IMR-90 (cell line): ENCODE measurements around the gene ADISSP. TPM values are rescaled to one million over a fixed set of nuclear protein-coding genes. Genes with fewer than 3 reads are reported as not detected.

Experiments used
- ATAC-seq: fragments of 200-7000 bp; cut with Tn5 transposase; 2 replicates; pipeline ENCODE4 v1.9.1; 2020; ENCODE audit warnings: low read depth, mild to moderate bottlenecking, moderate library complexity
- BruUV-seq: library from RNA; stranded (reverse); fragments of 400-500 nt; replicated peaks from 2 replicates; lab custom pipeline; 2021; lab: Mats Ljungman, UMichigan
- CTCF ChIA-PET: fragments of 300-600 bp; formaldehyde crosslinking; extraction: SDS; loops from one replicate; lab custom pipeline; 2021; ENCODE audit warnings: antibody characterized with exemption; lab: Yijun Ruan, JAX
- POLR2A ChIA-PET: fragments of 300-600 bp; sonication (Branson Sonifier 250); formaldehyde crosslinking; loops from one replicate; lab custom pipeline; 2022; ENCODE audit warnings: antibody characterized with exemption; ENCODE audit not compliant: unreplicated experiment; lab: Charles Lee
- DNase-seq: peaks from one replicate; pipeline ENCODE4 v3.0.0; 2013
- H2AFZ ChIP-seq: replicated peaks from 2 replicates; pipeline ENCODE3; 2013; ENCODE audit warnings: low read length, mild to moderate bottlenecking; ENCODE audit not compliant: poor library complexity
- H2AK5ac ChIP-seq: 2 replicates; pipeline ENCODE4 v1.6.1; 2013; ENCODE audit warnings: low read depth, low read length, inconsistent platforms
- H2AK9ac ChIP-seq: replicated peaks from 2 replicates; pipeline ENCODE3; 2013; ENCODE audit warnings: mild to moderate bottlenecking, low read depth, low read length, moderate library complexity; ENCODE audit not compliant: poor library complexity
- H2BK120ac ChIP-seq: 2 replicates; pipeline ENCODE4 v1.6.1; 2013; ENCODE audit warnings: low read depth, low read length, inconsistent platforms
- H2BK15ac ChIP-seq: 3 replicates; pipeline ENCODE4 v1.6.1; 2013; ENCODE audit warnings: low read depth, low read length, inconsistent platforms
- H2BK20ac ChIP-seq: 2 replicates; pipeline ENCODE4 v1.6.1; 2013; ENCODE audit warnings: low read depth, mild to moderate bottlenecking, inconsistent platforms, low read length, moderate library complexity
- H2BK5ac ChIP-seq: 2 replicates; pipeline ENCODE4 v1.6.1; 2013; ENCODE audit warnings: mild to moderate bottlenecking, low read depth, low read length, inconsistent platforms; ENCODE audit not compliant: poor library complexity, severe bottlenecking
- H3K14ac ChIP-seq: replicated peaks from 2 replicates; pipeline ENCODE4 v1.6.1; 2013; ENCODE audit warnings: low read depth, low read length, inconsistent platforms
- H3K18ac ChIP-seq: 2 replicates; pipeline ENCODE4 v1.6.1; 2013; ENCODE audit warnings: low read depth, low read length, control low read depth
- H3K23ac ChIP-seq: 2 replicates; pipeline ENCODE4 v1.6.1; 2013; ENCODE audit warnings: low read depth, low read length, inconsistent platforms
- H3K27ac ChIP-seq: 2 replicates; pipeline ENCODE4 v1.5.1; 2013; ENCODE audit warnings: mild to moderate bottlenecking, control low read depth, low read length; ENCODE audit not compliant: insufficient read depth
- H3K27me3 ChIP-seq: 2 replicates; pipeline ENCODE4 v1.6.1; 2013; ENCODE audit warnings: low read length; ENCODE audit not compliant: control insufficient read depth, insufficient read depth
- H3K36me3 ChIP-seq: 2 replicates; pipeline ENCODE4 v1.6.1; 2013; ENCODE audit warnings: low read length, mixed read lengths; ENCODE audit not compliant: control insufficient read depth, insufficient read depth
- H3K4ac ChIP-seq: 2 replicates; pipeline ENCODE4 v1.6.1; 2013; ENCODE audit warnings: low read depth, low read length, inconsistent platforms
- H3K4me1 ChIP-seq: 2 replicates; pipeline ENCODE4 v1.6.1; 2013; ENCODE audit warnings: low read length, mixed read lengths; ENCODE audit not compliant: control insufficient read depth, insufficient read depth
- H3K4me2 ChIP-seq: 2 replicates; pipeline ENCODE4 v1.6.1; 2013; ENCODE audit warnings: low read depth, mild to moderate bottlenecking, control low read depth, low read length, moderate library complexity
- H3K4me3 ChIP-seq: 2 replicates; pipeline ENCODE4 v1.5.1; 2013; ENCODE audit warnings: low read depth, mild to moderate bottlenecking, control low read depth, low read length, moderate library complexity; ENCODE audit not compliant: insufficient read depth
- H3K56ac ChIP-seq: 2 replicates; pipeline ENCODE4 v1.6.1; 2013; ENCODE audit warnings: low read length, inconsistent platforms; ENCODE audit not compliant: insufficient read depth; ENCODE audit errors: extremely low read depth
- H3K79me1 ChIP-seq, 2 experiments: 2 replicates each; pipeline ENCODE4 v1.6.1; 2013; ENCODE audit warnings: low read length in 2 of 2, inconsistent platforms in 1 of 2, low read depth in 1 of 2
- H3K9ac ChIP-seq: 2 replicates; pipeline ENCODE4 v1.6.1; 2013; ENCODE audit warnings: low read depth, low read length, control low read depth
- H3K9me1 ChIP-seq: 2 replicates; pipeline ENCODE4 v1.6.1; 2013; ENCODE audit warnings: low read length, inconsistent platforms; ENCODE audit not compliant: insufficient read depth
- H3K9me3 ChIP-seq: 2 replicates; pipeline ENCODE4 v1.6.1; 2013; ENCODE audit warnings: low read length; ENCODE audit not compliant: control insufficient read depth, insufficient read depth
- H4K20me1 ChIP-seq: 2 replicates; pipeline ENCODE4 v1.6.1; 2013; ENCODE audit warnings: low read length, inconsistent platforms; ENCODE audit not compliant: insufficient read depth
- H4K5ac ChIP-seq: 2 replicates; pipeline ENCODE4 v1.6.1; 2013; ENCODE audit warnings: mild to moderate bottlenecking, low read depth, low read length, control low read depth
- H4K8ac ChIP-seq, 2 experiments: 2 replicates each; pipeline ENCODE4 v1.6.1; 2013; ENCODE audit warnings: low read depth in 2 of 2, low read length in 2 of 2, control low read depth in 1 of 2, inconsistent platforms in 1 of 2
- H4K91ac ChIP-seq: 2 replicates; pipeline ENCODE4 v1.6.1; 2013; ENCODE audit warnings: low read depth, low read length, inconsistent platforms; ENCODE audit not compliant: insufficient read depth
- CEBPB ChIP-seq: IDR thresholded peaks from 2 replicates; pipeline ENCODE4 v1.6.1; 2012; ENCODE audit warnings: low read depth, low read length, improper control_type of control experiment
- WGBS, 2 experiments: methylation state at CpG; one replicate each; pipeline versions ENCODE4 v1.1.5 to v1.1.7; 2013; ENCODE audit warnings: missing lambda C conversion rate in 2 of 2; ENCODE audit not compliant: insufficient read length in 1 of 2; ENCODE audit errors: extremely low coverage in 2 of 2; 5-methylcytosine and 5-hydroxymethylcytosine counted together
- dilution Hi-C: fragments of 300-500 bp; cut with HindIII; formaldehyde crosslinking; loops from one replicate; pipeline ENCODE4 v1.14.3; 2018; ENCODE audit warnings: low sequenced_read_pairs; ENCODE audit not compliant: unreplicated experiment
- in situ Hi-C: fragments of 300-500 bp; cut with MboI; formaldehyde crosslinking; loops from 3 replicates; pipeline ENCODE4 v1.14.3; 2019; ENCODE audit warnings: low sequenced_read_pairs, inconsistent platforms, mixed read lengths
- intact Hi-C: fragments of 100-400 bp; cut with micrococcal nuclease; formaldehyde crosslinking; loops from 2 replicates; pipeline ENCODE4 v1.10.0; 2022
- polyA plus RNA-seq, 3 experiments: library from polyadenylated mRNA; depleted of rRNA; stranded (reverse); fragments of >200 nt; gene quantifications; 2 replicates each; pipeline ENCODE4 v1.2.3, GENCODE V29; 2012; ENCODE audit warnings: low replicate concordance in 1 of 3
- total RNA-seq: library from RNA; depleted of rRNA; stranded (reverse); fragments of >200 nt; gene quantifications from 2 replicates; pipeline ENCODE4 v1.2.3, GENCODE V29; 2012

The ADISSP gene
- total and polyA plus RNA-seq, 2 of the 4 experiments (the other 2 are of a cell fraction), result 31.9 to 58.2 TPM

- ATAC-seq, result no peak
- Histone ChIP-seq H2AK9ac (no peak overlapping the region), H3K9me3 (no peaks in the 10 kb centered on the region), H3K27ac (no peak overlapping the region), H3K36me3 (no peaks in the 10 kb centered on the region), H3K4me1 (no peaks in the 10 kb centered on the region), H3K4me2 (no peak overlapping the region), H3K4me3 (no peak overlapping the region), H4K5ac (no peak overlapping the region), H4K8ac (no peak overlapping the region), H3K23ac (no peak overlapping the region), H2AK5ac (no peak overlapping the region), H3K79me1 (no peaks in the 10 kb centered on the region), H4K91ac (no peak overlapping the region), H3K4ac (no peak overlapping the region), H3K56ac (no peak overlapping the region), H2BK20ac (no peak overlapping the region), H3K27me3 (peaks cover 64% of the 10 kb centered on the region), H2AFZ (no peak overlapping the region), H3K9me1 (0 out of 2 replicates have a peak, but pooled peaks cover 2% of the 10 kb centered on the region), H2BK120ac (no peak overlapping the region), H2BK5ac (no peak overlapping the region), H4K20me1 (no peaks in the 10 kb centered on the region), H3K18ac (no peak overlapping the region), H3K14ac (no peak overlapping the region), H3K9ac (no peak overlapping the region), H2BK15ac (no peak overlapping the region)
- intact Hi-C loops, result no loop called here
- BruUV-seq, result no TSS peak
- no peak for TF ChIP-seq CEBPB
- CTCF ChIA-PET, result no interaction called here
- no peak for DNase-seq
- POLR2A ChIA-PET, result no interaction called here
- in situ Hi-C loops, result no loop called here
- dilution Hi-C loops, result no loop called here
- 81% methylated on average over 5 of the region's 12 CpGs; no CpG with 5 or more reads in 1 of the 2 experiments for WGBS, 2 experiments
These were observed 33.3 kb downstream of the ADISSP start for GRCh38 chr20:3734111-3734843.
